Neural progenitor cell (in vitro differentiated cells): ENCODE results near the gene H2BK1. TPM values are rescaled to one million over a fixed set of nuclear protein-coding genes. Genes with fewer than 3 reads are reported as not detected.

ENCODE experiments used
- DNase-seq: peaks from one replicate; pipeline ENCODE4 v3.0.0-alpha.2; 2016; ENCODE audit warnings: low spot score
- H2AFZ ChIP-seq: fragments of 200-600 bp; sonication (generic); replicated peaks from 2 replicates; pipeline ENCODE4 v1.6.1; 2016; ENCODE audit warnings: antibody characterized with exemption
- H3F3A ChIP-seq: fragments of 200-600 bp; sonication (generic); 2 replicates; pipeline ENCODE4 v1.6.1; 2016; ENCODE audit warnings: antibody characterized with exemption, low read depth
- H3K27ac ChIP-seq: fragments of 200-600 bp; sonication (generic); 2 replicates; pipeline ENCODE4 v1.5.1; 2016; ENCODE audit warnings: mild to moderate bottlenecking
- H3K27me3 ChIP-seq: fragments of 200-600 bp; sonication (generic); 2 replicates; pipeline ENCODE4 v1.6.1; 2016; ENCODE audit warnings: mild to moderate bottlenecking, moderate library complexity
- H3K36me3 ChIP-seq: fragments of 200-600 bp; sonication (generic); 2 replicates; pipeline ENCODE4 v1.5.1; 2016
- H3K4me1 ChIP-seq: fragments of 200-600 bp; sonication (generic); 2 replicates; pipeline ENCODE4 v1.6.1; 2016; ENCODE audit warnings: mixed run types
- H3K4me2 ChIP-seq: fragments of 200-600 bp; sonication (generic); 2 replicates; pipeline ENCODE4 v1.6.1; 2016
- H3K4me3 ChIP-seq: fragments of 200-600 bp; sonication (generic); 2 replicates; pipeline ENCODE4 v1.5.1; 2016
- H3K79me2 ChIP-seq: fragments of 200-600 bp; sonication (generic); 2 replicates; pipeline ENCODE4 v1.6.1; 2016; ENCODE audit warnings: low read depth
- H3K9ac ChIP-seq: fragments of 200-600 bp; sonication (generic); 2 replicates; pipeline ENCODE4 v1.6.1; 2016
- H3K9me3 ChIP-seq: fragments of 200-600 bp; sonication (generic); 2 replicates; pipeline ENCODE4 v1.5.1; 2016; ENCODE audit warnings: low read depth
- H4K20me1 ChIP-seq: fragments of 200-600 bp; sonication (generic); 2 replicates; pipeline ENCODE4 v1.6.1; 2016; ENCODE audit warnings: low read depth
- H3K27ac Mint-ChIP-seq: 3 replicates; pipeline ENCODE4 v1.8.0; 2021; ENCODE audit warnings: mixed read lengths
- H3K27me3 Mint-ChIP-seq: 2 replicates; pipeline ENCODE4 v1.8.0; 2022; ENCODE audit warnings: low read depth, mild to moderate bottlenecking, inconsistent platforms, moderate library complexity, mixed read lengths; ENCODE audit not compliant: insufficient read depth
- H3K36me3 Mint-ChIP-seq: 3 replicates; pipeline ENCODE4 v1.8.0; 2021; ENCODE audit warnings: mixed read lengths
- H3K4me1 Mint-ChIP-seq: 3 replicates; pipeline ENCODE4 v1.8.0; 2021; ENCODE audit warnings: mixed read lengths
- H3K4me3 Mint-ChIP-seq: 3 replicates; pipeline ENCODE4 v1.8.0; 2021; ENCODE audit warnings: mild to moderate bottlenecking, moderate library complexity, mixed read lengths
- H3K9me3 Mint-ChIP-seq: 3 replicates; pipeline ENCODE4 v1.8.0; 2020; ENCODE audit warnings: mixed read lengths
- EZH2 ChIP-seq: fragments of 200-600 bp; sonication (generic); IDR thresholded peaks from 2 replicates; pipeline ENCODE4 v1.6.1; 2017; ENCODE audit warnings: antibody characterized with exemption, mild to moderate bottlenecking, moderate library complexity
- EZH2phosphoT487 ChIP-seq: fragments of 200-600 bp; sonication (generic); IDR thresholded peaks from 2 replicates; pipeline ENCODE4 v1.6.1; 2017; ENCODE audit warnings: antibody characterized with exemption
- total RNA-seq: library from RNA; depleted of rRNA; stranded (reverse); fragments of >200 nt; gene quantifications from 2 replicates; pipeline ENCODE4 v1.2.3, GENCODE V29; 2015; ENCODE audit warnings: low replicate concordance
- TF ChIP-seq, protein P1 (sequence below): fragments of 200-600 bp; sonication (generic); IDR thresholded peaks from 2 replicates; pipeline ENCODE4 v1.5.1; 2017; ENCODE audit warnings: antibody characterized with exemption, mild to moderate bottlenecking

Gene H2BK1
- total RNA-seq, 1 donor from 2014 or later = not detected

DNA sequence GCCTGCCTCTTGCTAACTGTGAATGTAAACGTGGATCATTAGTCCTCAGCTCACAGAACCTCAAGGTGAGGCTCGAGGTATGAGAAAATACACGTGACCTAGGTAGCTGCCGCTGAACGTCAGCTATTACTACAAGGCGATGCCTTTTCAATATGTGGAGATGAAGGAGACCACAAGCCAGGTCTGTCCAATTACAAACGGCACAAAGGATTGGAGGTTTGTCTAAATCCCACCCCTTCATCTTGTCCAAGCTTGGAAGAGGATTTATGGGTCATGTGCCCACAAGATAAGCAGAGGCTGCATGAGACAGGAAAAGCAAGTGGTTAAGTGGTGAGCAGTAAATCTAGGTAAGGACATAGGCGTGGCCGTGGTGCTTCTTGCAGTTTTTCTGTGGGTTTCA is 3.4 kb downstream of the H2BK1 start:
- H3K4me1 Mint-ChIP-seq = peaks cover 2% of the 10 kb centered on the region

DNA sequence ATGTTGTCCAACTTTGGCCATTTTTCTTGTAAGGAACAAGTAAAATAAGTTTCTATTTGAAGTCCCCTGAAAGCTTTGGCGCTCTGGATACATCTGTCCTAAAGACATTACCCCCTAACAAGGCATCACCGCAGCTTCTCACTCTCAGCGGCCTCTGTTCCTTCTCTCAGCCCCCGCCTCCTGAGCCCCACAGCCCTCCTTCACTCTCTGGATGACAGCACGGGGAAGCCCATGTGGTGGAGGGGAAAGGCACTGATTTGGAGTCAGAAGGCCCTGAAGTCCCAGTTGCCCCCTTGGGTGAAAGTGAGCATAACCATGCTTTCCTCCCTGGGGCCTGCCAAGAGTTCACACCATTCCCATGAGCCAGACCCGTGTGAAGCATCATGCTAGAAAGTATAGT is 4.6 kb downstream of the H2BK1 start:
- no peak overlapping the region for H3K27ac ChIP-seq
- Mint-ChIP-seq H3K36me3 (no peaks in the 10 kb centered on the region), H3K27me3 (peaks cover 6% of the 10 kb centered on the region), H3K27ac (no peak overlapping the region), H3K9me3 (peaks cover 2% of the 10 kb centered on the region), H3K4me1 (peaks cover 2% of the 10 kb centered on the region), H3K4me3 (no peak overlapping the region)
- H3K27me3 ChIP-seq = peaks cover 18% of the 10 kb centered on the region
- H3K9me3 ChIP-seq = no peaks in the 10 kb centered on the region
- DNase-seq = no peak
- H2AFZ ChIP-seq = no peak overlapping the region
- TF ChIP-seq, protein P1, sequence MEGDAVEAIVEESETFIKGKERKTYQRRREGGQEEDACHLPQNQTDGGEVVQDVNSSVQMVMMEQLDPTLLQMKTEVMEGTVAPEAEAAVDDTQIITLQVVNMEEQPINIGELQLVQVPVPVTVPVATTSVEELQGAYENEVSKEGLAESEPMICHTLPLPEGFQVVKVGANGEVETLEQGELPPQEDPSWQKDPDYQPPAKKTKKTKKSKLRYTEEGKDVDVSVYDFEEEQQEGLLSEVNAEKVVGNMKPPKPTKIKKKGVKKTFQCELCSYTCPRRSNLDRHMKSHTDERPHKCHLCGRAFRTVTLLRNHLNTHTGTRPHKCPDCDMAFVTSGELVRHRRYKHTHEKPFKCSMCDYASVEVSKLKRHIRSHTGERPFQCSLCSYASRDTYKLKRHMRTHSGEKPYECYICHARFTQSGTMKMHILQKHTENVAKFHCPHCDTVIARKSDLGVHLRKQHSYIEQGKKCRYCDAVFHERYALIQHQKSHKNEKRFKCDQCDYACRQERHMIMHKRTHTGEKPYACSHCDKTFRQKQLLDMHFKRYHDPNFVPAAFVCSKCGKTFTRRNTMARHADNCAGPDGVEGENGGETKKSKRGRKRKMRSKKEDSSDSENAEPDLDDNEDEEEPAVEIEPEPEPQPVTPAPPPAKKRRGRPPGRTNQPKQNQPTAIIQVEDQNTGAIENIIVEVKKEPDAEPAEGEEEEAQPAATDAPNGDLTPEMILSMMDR = no peak
- TF ChIP-seq EZH2phosphoT487 (no peak), EZH2 (no peak)
- peaks cover 4% of the 10 kb centered on the region for H3F3A ChIP-seq
- no peaks in the 10 kb centered on the region for H3K36me3 ChIP-seq
- H3K4me3 ChIP-seq = no peak overlapping the region
- H3K79me2 ChIP-seq = no peaks in the 10 kb centered on the region
- peaks cover 14% of the 10 kb centered on the region for H3K4me1 ChIP-seq
- no peak overlapping the region for H3K4me2 ChIP-seq
- H4K20me1 ChIP-seq = peaks cover 3% of the 10 kb centered on the region
- H3K9ac ChIP-seq = no peak overlapping the region

More for the DNA sequence above, 3.4 kb downstream of the H2BK1 start:
- Mint-ChIP-seq H3K36me3 (no peaks in the 10 kb centered on the region), H3K27me3 (peaks cover 4% of the 10 kb centered on the region), H3K9me3 (no peaks in the 10 kb centered on the region), H3K27ac (no peak overlapping the region), H3K4me3 (no peak overlapping the region)
- H3K9me3 ChIP-seq = no peaks in the 10 kb centered on the region
- H3K36me3 ChIP-seq = no peaks in the 10 kb centered on the region
- H3K79me2 ChIP-seq = no peaks in the 10 kb centered on the region
- peaks cover 18% of the 10 kb centered on the region for H3K4me1 ChIP-seq
- H3K4me3 ChIP-seq = no peak overlapping the region
- no peak overlapping the region for H3K9ac ChIP-seq
- peaks cover 15% of the 10 kb centered on the region for H3F3A ChIP-seq
- no peak overlapping the region for H3K27ac ChIP-seq
- peaks cover 7% of the 10 kb centered on the region for H4K20me1 ChIP-seq
- no peak for TF ChIP-seq EZH2phosphoT487
- peaks cover 18% of the 10 kb centered on the region for H3K27me3 ChIP-seq
- DNase-seq = no peak
- no peak overlapping the region for H2AFZ ChIP-seq
- H3K4me2 ChIP-seq = no peak overlapping the region

DNA sequence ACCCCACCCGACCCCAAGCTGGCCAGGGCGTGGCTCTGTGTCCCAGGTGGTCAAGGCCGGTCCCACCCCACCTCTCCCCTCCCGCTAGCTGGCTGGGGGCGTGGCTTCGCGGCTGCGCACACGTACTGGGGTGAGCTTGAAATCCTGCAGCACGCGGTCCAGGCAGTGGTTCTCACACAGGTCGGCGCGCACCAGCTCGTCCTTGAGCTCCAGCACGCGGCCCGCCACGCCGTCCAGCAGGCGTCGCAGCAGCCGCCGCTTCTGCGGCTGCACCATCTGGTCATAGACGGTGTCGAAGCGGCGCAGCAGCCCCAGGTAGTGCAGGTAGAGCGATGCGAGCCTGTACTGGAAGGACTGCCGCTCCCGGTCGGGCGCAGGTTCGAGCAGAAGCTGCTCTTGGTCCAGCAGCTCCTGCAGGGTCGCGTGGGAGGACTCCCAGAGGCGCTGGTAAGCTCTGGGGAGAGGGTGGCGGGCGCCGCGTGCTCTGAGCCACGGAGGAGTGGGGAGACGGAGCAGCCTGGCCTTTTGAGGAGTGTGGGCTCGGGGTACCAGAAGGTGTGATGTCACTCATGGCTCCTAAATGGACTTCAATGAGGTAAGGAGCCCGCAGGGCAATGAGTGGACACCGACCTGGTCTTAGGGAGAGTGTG is 5.8 kb downstream of the H2BK1 start:
- no peaks in the 10 kb centered on the region for H3K36me3 ChIP-seq
- H3F3A ChIP-seq = no peaks in the 10 kb centered on the region
- H3K9me3 Mint-ChIP-seq = peaks cover 2% of the 10 kb centered on the region
- no peak overlapping the region for H3K4me3 Mint-ChIP-seq
- peaks cover 6% of the 10 kb centered on the region for H3K27me3 Mint-ChIP-seq
- DNase-seq = no peak
- H3K36me3 Mint-ChIP-seq = no peaks in the 10 kb centered on the region
- H3K79me2 ChIP-seq = no peaks in the 10 kb centered on the region
- H3K4me3 ChIP-seq = no peak overlapping the region
- H4K20me1 ChIP-seq = no peaks in the 10 kb centered on the region
- H3K9me3 ChIP-seq = no peaks in the 10 kb centered on the region
- H3K4me1 Mint-ChIP-seq = no peaks in the 10 kb centered on the region
- TF ChIP-seq EZH2 = no peak
- TF ChIP-seq EZH2phosphoT487 = no peak
- TF ChIP-seq, protein P1 = no peak
- H3K27ac ChIP-seq = no peak overlapping the region
- peaks cover 8% of the 10 kb centered on the region for H3K4me1 ChIP-seq
- no peak overlapping the region for H2AFZ ChIP-seq
- H3K9ac ChIP-seq = no peak overlapping the region
- H3K27ac Mint-ChIP-seq = no peak overlapping the region
- H3K27me3 ChIP-seq = peaks cover 18% of the 10 kb centered on the region
- H3K4me2 ChIP-seq = no peak overlapping the region

DNA sequence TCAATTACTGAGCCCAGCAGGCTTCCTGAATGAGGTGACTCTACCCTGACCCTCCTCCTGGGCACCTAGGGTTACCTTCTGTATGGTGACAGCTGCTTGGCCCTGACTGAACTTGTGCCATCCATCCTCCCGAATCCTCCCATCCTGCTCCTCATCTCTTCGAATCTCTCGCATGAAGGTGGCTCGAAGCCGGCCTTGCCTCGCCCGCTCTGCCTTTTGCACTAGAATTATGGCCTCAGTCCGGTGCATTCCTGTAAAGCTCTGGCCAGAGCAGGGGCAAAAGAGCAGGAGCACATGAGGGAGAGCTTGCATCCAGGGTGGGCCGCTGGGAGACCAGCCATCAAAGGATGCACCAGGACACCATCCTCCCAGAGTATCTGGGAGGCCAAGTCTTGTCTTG is 7.5 kb downstream of the H2BK1 start:
- Histone ChIP-seq H2AFZ (no peak overlapping the region), H3K27me3 (peaks cover 18% of the 10 kb centered on the region), H4K20me1 (no peaks in the 10 kb centered on the region), H3K4me3 (no peak overlapping the region), H3K9me3 (no peaks in the 10 kb centered on the region), H3F3A (no peaks in the 10 kb centered on the region), H3K27ac (no peak overlapping the region), H3K9ac (no peak overlapping the region), H3K4me1 (peaks cover 11% of the 10 kb centered on the region), H3K36me3 (no peaks in the 10 kb centered on the region), H3K4me2 (no peak overlapping the region), H3K79me2 (no peaks in the 10 kb centered on the region)
- H3K4me3 Mint-ChIP-seq = no peak overlapping the region
- H3K27ac Mint-ChIP-seq = no peak overlapping the region
- TF ChIP-seq, protein P1 = no peak
- TF ChIP-seq EZH2 = no peak
- no peak for DNase-seq
- H3K9me3 Mint-ChIP-seq = peaks cover 2% of the 10 kb centered on the region
- peaks cover 6% of the 10 kb centered on the region for H3K27me3 Mint-ChIP-seq
- no peaks in the 10 kb centered on the region for H3K4me1 Mint-ChIP-seq
- H3K36me3 Mint-ChIP-seq = no peaks in the 10 kb centered on the region
